H54 (cell line): ENCODE data around the gene STK16.

ENCODE experiments used
- DNase-seq: peaks from one replicate; pipeline ENCODE4 v3.0.0; 2011; ENCODE audit warnings: low spot score, mixed read lengths; ENCODE audit not compliant: insufficient read length
- FAIRE-seq: peaks from 3 replicates; lab custom pipeline; 2011; peaks lifted over from hg19 to GRCh38; lab: Jason Lieb, UNC
- POLR2A ChIP-seq: IDR thresholded peaks from 2 replicates; pipeline ENCODE4 v1.6.1; 2011; ENCODE audit warnings: low read depth, mild to moderate bottlenecking, low read length

The STK16 gene

GRCh38 chr2:219274361-219274921 is 29.2 kb downstream of the STK16 start:
- TF ChIP-seq POLR2A: no peak
- DNase-seq (peak; percentile 86), FAIRE-seq (peak; percentile 75)

- no peak for FAIRE-seq
- DNase-seq: no peak
- no peak for TF ChIP-seq POLR2A
Measured at GRCh38 chr2:219277703-219278654, 32.7 kb downstream of the STK16 start.

- no peak for TF ChIP-seq POLR2A
- DNase-seq (no peak), FAIRE-seq (peak; percentile 62)
Measured at GRCh38 chr2:219278655-219279150, 33.4 kb downstream of the STK16 start.

GRCh38 chr2:219279151-219279915 is 34.1 kb downstream of the STK16 start, which contains the start of gene DNAJB2:
DNAJB2 (plus strand) TSS chr2:219279366; CDS start chr2:219279834, 468 bp downstream.
- TF ChIP-seq POLR2A: peak; percentile 78
- DNase-seq: peak; percentile 95
- FAIRE-seq: no peak

- TF ChIP-seq POLR2A: 0 out of 2 replicates have a peak, but pooled peaks have one; percentile 3
- no peak for FAIRE-seq
- DNase-seq: no peak
Measured at GRCh38 chr2:219279916-219280516, 34.7 kb downstream of the STK16 start.

GRCh38 chr2:219280651-219281050 is 35.4 kb downstream of the STK16 start:
- DNase-seq: no peak
- FAIRE-seq: no peak
- TF ChIP-seq POLR2A: no peak

- FAIRE-seq: no peak
- TF ChIP-seq POLR2A: no peak
- DNase-seq: no peak
Measured at GRCh38 chr2:219281588-219281987, 36.3 kb downstream of the STK16 start.

GRCh38 chr2:219282375-219282774 is 37.1 kb downstream of the STK16 start:
- FAIRE-seq (no peak), DNase-seq (no peak)
- TF ChIP-seq POLR2A: no peak

- DNase-seq (no peak), FAIRE-seq (no peak)
- TF ChIP-seq POLR2A: no peak
Measured at GRCh38 chr2:219282943-219283581, 37.8 kb downstream of the STK16 start.

- DNase-seq (no peak), FAIRE-seq (no peak)
- TF ChIP-seq POLR2A: no peak
Measured at GRCh38 chr2:219284501-219285372, 39.5 kb downstream of the STK16 start.

- DNase-seq (no peak), FAIRE-seq (no peak)
- TF ChIP-seq POLR2A: no peak
Measured at GRCh38 chr2:219285373-219285735, 40.1 kb downstream of the STK16 start.

GRCh38 chr2:219285894-219286425 is 40.7 kb downstream of the STK16 start:
- DNase-seq: no peak
- TF ChIP-seq POLR2A: no peak
- FAIRE-seq: no peak
